NCI-H1048 (cell line): ENCODE results near the gene XIRP1.

Experiments
- DNase-seq: peaks from one replicate; lab custom pipeline; 2025; lab: John Stamatoyannopoulos, UW

Gene XIRP1

DNA sequence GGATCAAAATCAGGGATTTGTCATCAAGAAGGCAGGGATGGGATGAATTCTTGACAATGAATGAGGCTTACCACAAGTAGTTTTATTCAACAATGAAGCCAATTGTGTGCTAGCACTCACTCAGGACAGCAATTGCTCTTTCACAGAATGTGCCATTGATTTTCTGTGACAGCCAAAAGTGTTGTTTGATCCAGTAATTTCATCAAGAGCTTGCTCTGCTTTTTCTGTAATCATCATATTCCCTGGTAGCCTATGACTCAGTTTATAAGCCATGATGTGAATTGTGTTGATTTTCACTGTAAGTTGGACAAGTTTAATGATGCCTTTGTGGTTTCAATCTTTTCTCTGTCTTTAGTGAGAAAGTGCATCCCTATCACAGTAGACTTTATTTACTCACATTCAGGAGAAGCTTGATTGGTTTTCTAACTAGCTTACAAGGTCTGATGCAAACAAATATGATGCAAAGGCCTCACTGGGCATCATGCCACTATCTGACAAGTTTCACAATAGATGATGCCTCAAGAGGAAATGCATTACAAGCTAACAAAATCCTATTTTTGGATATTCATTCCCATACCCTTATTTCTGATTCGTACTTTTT lies 25.4 kb downstream of the XIRP1 start:
- no peak for DNase-seq

DNA sequence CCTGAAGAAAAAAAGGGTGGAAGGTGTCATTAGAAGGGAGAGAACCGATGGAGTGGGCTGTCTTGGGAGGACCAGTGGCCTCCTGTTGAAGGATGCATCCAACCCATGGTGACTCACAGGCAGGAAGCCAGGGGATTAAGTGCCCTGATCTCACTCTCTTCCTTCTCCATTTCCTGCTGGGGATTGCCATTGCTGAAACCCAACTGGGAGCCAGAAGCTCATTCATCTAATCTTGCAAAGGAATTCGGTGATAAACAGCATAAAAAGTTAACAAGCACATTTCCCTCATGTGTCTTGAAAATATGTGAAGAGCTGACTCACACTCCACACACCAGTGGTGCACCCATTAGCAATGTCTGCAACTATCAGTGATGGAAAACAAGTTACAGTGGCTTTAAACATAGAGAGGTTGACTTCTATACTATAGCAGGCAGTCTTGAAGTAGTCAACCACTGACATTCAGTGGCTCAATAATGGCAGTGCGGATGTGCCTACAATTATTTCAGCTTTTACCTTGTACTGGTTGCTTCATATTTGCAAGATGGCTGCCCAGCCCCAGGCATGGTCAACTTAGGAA lies 26.2 kb downstream of the XIRP1 start:
- no peak for DNase-seq

DNA sequence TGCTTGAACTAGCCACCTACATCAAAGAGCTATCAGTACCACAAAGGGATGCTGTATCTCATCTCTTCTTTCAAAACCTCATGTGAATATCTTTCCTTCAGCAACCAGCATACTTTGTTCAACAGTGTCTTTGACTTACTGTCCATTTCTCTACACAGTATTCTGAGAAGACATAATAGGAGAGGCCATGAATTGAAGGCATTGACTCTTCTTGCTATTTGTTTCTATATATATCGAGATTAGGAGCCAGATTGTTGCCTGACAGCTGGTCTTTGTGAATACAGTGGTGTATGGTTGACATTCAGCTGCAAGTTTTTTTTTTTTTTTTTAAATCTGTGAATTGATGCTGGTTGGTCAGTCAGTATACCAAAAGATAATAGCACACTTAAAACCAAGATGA lies 26.9 kb downstream of the XIRP1 start:
- no peak for DNase-seq

DNA sequence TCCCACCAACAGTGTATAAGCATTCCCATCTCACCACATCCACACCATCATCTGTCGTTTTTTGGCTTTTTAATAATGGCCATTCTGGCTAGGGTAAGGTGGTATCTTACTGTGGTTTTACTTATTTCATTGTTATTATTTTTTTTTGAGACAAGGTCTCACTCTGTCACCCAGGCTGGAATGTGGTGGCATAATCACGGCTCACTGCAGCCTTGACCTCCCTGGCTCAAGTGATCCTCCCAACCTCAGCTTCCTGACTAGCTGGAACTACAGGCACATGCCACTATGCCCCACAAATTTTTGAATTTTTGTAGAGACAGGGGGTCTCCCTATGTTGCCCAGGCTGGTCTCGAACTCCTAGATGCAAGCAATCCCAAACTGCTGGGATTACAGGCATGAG lies 28.0 kb downstream of the XIRP1 start:
- DNase-seq: no peak

DNA sequence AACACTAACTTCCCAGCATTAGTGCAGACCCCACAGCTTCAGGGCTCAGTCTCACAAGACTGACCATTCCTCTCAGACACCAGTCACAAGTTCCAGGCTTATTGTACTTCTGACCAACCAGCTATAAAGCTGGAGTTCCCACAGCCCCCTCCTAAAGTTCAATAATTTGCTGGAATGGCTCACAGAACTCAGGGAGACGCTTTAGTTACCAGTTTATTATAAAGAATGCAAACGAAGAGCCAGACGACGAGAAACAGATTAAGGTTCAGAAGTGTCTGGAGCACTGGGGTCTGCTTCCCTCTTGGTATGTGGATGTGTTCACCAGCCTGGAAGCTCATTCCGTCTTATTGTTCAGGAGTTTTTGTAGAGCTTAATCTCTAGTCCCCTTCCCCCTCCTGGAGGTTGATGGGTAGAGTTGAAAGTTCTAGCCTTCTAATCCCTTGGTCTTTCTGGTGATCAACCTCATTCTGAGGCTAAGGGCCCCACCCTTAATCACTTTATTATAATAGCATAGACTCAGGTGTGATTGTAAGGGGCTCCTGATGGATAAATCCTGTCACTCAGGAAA lies 34.2 kb downstream of the XIRP1 start:
- DNase-seq: no peak

DNA sequence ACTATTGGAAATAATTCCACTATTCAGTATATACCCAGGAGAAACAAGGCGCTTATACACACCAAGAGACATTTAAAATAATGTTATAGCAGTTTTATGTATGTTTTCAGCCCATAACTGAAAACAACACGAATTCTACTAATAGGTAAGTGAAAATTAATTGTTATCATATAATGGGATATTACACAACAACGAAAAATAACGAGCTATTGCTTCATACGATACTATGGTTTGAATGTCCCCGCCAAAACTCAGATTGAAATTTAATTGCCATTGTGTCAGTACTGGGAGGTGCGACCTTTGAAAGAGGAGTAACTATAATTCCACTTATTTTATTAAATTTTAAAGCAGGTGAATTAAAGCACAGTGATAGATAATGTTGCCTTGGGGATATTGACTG lies 35.0 kb downstream of the XIRP1 start:
- no peak for DNase-seq

DNA sequence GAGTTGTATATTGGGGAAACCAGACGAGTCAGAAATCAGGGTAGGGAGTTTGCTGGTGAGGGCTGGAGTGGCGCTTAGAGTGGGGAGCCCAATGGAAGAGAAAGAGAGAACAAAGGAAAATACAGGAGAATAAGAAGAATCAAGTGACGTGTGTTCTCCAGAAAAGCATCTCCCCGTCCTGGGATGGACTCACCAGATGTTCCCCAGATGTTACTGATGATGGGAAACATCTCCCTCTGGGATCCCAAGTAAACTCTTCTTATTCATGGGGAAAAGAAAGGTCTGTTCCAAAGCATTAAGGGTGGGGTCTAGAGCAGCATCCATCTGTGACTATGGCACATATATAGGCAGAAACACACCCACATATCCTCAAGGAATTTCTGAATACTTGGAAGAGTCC lies 36.0 kb downstream of the XIRP1 start:
- no peak for DNase-seq

DNA sequence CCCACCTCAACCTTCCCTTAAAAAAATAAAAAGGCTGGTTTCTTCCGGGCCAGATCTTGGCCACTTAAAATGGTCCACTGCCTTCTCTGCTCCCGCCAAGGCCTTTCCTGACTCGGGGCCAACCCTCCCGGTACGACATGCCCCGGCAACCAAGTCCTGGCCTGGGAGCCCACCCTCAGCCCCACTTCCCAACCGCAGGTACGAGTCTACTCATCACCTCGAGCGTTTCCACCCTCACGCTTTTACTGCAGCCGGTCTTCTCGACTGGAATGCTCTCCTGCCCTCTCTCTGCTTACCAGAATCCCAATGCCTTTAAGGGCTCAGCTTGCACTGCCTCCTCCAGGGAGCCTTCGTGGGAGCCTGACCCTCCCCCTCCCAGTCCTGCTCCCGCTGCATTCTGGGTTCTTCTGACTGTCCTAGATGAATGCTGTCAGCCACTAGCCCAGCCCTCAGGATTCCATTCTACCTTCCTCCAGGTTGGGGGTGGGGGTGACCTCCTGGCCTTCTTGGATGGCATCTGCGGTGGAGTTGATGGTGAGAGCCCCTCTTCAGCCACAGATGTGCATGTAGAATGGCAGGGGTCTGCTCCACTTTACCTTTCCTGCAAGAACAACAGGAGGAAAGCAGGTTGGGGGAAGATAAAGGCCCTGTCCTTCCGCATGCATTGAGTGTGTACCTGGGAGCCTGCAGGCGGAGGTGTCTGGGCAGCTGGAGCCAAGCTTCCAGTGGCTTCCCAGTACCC lies 37.9 kb downstream of the XIRP1 start:
- DNase-seq: no peak

DNA sequence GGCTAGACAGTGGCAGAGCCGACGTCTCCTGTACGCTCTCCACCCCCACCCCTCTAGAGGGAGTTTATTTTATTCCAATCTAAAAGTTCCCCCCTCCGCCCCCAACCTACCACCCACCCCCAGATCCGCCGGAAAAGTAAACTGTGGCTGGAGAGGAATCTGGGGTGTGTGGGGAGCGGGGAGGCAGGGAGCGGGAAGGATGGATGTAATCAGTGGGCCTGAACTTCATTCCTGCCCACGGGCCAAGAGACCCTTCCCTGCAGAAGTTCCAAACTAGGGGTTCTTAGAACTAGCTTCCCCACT lies 38.5 kb downstream of the XIRP1 start:
- DNase-seq: no peak

DNA sequence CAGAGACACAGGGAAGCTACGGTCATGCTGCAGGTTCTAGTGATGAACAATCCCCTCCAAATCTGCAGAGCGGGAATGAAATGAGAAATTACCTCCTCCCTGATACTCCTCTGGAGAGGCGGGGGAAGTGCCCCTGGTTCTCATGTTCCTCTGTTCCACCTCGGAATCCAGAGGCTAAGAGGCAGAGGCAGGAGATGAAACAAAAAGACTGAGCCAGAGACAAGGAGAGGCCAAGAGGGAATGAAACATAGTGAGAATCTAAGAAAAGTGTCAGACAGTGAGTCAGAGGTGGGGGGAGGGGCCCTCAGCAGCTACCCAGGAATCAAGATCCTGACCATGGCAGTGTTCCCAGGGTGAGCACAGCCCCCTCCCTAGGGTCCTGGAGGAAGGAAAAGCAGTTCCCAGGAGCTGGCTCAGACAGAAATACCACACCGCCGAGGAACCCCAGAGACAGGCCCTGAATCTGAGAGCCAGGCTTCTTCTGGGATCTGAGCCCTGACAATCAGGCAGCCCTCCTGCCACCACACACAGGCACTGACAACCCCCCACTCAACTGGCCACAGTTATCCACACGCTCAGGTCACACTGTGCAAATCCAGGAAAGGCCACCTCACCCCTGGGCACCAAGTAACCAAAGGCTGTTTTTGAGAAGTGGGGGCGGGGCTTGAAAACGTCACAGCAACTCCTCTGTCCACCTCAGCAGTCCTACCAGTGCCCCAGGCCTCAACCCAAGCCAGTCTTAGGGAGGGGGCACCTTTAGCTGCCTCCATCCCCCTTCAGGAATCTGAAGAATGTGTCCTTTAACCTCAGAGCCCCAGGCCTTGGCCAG lies 41.4 kb downstream of the XIRP1 start:
- no peak for DNase-seq

DNA sequence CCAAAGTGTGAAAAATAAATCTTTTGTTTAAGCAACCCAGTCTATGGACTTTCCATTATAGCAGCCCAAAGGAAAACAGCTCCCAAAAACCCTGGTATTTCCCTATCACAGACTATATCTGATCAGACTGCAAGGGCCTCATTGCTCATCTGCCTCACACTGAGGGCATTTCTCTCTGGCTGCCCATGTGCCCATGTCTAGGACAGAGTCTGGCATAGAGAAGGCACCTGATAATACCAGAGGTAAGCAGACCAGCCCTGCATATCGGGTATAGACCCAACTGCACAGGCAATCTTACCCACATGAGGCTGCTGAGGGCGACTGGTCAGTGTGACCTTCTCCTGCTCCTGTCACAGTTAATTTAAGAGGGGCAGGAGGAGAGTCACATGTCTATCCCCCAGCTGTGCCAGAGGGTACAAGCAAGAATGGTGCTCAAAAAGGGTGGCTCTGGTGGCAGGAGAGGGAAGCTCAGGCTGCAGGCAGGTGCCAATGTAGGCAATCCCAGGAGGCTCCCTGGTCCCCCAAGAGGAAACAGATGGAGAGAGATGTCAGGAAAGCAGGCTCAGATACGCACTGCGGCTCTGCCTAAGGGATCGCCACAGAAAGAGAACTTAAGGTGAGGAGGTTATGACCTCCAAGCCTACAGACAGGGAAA lies 42.1 kb downstream of the XIRP1 start:
- DNase-seq: no peak

DNA sequence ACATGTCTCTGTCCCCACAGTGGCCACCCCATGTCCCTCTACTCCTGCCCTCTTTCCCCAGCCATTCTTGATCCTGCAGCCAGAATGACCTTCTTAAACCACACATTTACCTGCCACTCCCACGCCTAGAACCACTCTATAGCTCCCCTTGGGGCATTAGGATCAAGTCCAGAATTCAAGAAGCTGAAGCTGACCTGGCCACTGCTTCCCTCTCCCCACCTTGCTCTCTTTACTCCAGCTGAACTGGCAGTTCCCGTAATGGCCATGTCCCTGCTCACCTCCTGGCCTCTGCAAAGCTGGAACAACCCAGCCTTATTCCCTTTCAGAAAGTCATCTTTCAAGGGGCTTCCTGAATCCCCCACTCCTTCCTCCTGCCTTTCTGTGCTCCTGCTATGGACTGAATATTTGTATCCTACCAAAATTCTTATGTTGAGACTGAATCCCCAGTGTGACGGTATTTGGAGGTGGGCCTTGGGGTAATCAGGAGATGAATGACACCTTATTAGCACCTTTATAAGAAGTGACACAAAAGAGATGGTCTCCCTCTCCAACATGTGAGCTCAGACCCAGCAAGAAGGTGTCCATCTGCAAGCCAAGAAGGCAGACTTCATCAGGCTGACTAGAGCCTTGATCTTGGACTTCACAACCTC lies 42.8 kb downstream of the XIRP1 start:
- DNase-seq: no peak

DNA sequence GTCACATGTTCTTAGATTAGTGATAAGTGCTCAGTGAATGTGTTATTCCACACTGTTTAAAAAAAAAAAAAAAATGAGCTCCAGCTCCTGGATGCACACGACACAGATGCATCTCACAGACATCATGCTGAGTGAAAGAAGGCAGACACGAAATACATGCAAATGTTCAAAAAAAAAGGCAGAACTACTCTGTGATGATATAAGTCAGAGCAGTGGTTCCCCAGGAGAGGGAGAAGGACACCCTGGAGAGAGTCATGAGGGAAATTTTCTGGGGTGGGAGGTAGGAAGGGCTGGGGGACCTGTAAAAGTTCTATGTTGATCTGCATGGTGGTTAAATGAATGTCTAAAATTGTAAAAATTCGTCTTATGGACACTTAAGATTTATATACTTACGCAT lies 43.3 kb downstream of the XIRP1 start:
- no peak for DNase-seq

DNA sequence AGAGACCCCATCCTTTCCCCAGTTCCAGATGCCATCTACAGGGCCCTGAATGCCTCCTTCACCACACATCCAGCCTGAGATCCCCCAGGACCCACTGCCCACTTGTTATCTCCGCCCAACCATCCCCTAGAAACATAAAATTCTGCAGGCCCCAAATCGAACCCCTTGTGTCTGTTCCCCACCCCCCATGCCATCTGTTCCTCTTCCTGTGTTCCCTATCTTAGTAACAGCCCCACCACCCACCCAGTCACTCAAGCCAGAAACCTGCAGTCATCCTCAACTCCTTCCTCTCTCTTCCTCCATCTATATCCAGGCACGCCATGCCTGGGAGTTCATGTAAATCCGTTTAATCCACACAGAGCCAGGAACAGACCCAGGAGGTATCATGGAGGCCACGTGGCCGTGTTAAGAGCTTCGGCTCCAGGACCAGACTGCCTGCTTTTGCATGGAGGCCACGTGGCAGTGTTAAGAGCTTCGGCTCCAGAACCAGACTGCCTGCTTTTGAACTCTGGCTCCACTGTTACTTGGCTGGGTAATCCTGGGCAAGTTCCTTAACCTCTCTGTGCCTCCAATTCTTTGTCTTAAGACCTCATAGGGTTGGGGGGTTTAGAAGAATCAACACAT lies 43.8 kb downstream of the XIRP1 start:
- DNase-seq: no peak

DNA sequence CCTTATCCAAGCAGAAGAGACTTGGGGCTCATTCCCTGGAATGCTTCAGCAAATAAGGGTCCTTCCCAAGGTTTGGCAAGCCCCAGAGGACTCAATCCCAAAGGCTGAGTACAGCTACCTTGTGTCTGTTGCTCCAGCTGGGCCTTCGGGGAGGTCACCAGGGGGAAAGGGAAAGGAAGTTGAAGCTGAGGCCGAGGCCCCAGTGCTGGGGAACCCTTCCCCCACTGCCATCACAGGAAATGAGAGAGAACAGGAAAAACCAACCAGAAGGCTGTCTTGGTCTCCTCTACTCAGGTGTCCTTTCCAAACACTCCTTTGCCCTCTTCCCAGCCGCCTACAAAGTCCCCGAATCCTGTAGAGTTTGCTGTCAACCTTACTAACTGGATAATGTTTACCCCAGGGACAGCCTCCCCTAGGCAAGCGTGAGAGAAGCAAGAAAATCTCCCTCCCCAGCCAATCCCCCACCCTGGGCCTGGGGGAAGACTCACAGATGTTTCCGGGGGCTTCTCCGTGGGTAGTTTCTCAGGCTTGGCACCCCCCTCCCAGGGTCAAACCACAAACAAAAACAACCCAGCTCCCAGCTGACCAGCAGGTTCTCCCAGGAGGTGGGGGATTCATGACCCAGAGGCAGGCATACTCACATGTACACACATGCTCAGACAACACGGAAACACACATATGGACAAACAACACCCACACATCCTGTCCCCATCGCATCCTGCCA lies 44.5 kb downstream of the XIRP1 start:
- DNase-seq: no peak

DNA sequence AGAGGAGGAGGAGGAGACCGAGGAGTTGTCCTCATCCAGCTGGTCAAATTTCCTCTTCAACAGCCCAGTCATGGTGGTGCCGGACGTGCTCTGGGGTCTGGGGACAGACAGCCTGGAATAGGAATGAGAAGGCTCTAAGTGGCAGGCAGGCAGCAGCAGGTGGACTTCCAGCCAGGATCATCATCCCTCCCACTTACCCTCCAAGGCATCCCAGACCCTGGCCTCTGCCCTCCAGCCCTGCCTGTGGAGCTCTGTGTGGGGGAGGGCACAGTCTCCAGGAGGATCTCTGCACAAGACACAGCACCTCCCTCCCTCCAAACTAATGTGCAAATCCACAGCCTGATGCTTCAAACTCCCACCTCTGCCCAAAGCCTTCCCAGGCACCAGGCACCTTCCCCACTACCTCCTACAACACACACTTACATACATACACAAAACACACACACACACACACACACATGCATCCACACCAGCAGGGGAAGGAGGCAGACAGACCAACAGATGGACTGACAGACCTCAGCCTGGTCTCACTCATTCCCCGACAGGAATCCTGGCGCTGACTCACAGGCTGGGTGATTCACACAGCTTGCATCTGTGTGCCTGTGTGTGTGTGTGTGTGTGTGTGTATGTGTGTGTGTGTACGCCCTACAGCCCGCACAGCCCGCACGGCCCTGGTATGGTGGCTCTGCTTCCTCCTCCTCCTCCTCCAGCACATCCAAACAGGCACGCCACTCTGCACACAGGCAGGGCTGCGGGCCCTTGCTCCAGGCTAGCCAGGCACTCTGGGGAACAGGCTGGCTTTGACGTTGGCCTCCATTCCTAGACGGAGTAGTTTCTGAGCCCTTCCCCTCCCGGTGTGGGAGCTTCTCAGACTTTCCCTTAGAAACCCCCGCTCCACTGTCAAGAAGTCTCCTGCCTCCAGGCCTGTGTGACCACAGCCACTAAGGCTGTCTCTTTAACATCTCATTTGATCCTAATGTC lies 45.5 kb downstream of the XIRP1 start:
- no peak for DNase-seq

DNA sequence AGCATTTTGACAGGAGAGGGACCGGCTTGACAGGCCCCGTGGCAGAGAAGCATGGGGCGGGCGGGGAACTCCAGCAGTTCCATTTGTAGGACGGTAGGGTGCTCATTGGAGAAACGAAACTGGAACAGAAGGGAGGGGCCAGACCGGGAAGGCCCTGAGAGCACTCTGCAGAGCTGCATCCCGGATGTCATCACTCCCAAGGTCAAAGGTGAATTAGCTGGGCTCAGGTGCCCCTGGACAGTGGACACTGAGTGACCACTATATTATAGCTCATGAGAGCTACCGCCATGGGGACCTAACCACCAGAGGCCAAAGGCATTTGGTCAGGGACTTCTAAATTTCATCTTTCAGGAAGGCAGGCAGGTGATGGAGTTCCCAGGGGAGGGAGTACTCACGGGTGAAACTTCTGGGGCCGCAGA lies 46.3 kb downstream of the XIRP1 start:
- DNase-seq: no peak

DNA sequence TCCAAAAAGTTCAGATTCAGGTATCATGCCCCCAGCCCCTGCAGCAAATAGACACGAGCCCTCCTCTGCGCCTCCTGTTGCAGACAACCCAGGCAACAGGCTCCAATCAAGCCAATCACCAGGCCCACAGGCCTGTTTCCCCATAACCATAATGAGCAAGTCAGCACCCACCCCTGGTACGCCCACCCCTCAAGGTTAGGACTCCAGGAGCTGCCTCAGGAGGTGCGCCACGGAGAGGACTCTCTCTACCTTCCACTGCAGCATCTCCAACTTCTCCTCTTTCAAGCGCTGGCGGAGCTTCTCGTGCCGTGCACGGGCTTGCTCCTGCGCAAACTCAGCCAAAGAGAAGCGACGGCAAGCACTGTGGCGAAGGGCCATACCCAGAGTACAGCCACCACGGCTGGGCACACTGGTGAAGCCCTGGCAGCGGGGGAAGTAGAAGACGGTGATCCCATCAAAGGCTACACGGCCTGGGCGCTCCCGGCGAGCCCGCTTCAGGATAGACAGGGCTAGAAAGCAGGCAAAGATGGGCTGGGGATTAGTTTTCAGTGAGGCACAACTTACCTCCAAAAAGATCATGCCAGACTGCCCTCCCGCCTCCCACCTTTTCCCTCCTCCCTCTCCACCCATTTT lies 47.5 kb downstream of the XIRP1 start:
- DNase-seq: no peak
